ENCODE results near the gene B4GALT7. TPM values are rescaled to one million over a fixed set of nuclear protein-coding genes. Genes with fewer than 3 reads are reported as not detected.

Gene B4GALT7
- total RNA-seq, 1 donor from 2014 or later = 37.1 TPM

DNA sequence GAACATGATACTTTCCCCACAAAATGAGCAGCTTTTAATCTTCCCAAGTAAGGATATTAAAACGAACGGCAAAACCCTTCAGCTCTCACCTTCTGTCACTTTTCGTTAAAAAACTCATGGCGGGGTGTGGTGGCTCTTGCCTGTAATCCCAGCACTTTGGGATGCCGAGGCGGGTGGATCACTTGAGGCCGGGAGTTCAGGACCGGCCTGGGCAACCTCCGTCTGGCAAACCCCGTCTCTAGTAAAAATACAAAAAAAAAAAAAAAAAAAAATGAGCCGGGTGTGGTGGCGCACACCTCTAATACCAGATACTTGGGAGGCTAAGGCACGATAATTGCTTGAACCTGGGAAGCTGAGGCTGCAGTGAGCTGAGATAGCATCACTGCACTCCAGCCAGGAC lies 7.0 kb upstream of the B4GALT7 start:
- DNase-seq (ENCODE audit: low read depth, low spot score) = no peak

DNA sequence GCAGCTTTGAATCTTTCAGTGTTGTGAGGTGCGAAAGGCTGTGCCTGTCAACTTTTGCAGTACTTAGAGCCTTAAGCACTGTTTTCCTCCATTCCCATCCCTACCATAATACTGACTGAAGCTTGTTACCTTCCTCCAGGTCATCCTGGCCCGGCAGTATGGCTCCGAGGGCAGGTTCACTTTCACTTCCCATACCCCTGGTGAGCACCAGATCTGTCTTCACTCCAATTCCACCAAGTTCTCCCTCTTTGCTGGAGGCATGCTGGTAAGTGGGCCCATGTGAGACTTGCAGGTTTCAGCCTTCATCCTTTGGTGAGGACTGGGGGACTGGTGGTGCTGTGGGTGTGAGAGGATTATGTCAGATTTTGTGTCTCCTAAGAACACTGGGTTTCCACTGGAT lies 6.4 kb upstream of the B4GALT7 start:
- DNase-seq (ENCODE audit: low read depth, low spot score) = no peak

DNA sequence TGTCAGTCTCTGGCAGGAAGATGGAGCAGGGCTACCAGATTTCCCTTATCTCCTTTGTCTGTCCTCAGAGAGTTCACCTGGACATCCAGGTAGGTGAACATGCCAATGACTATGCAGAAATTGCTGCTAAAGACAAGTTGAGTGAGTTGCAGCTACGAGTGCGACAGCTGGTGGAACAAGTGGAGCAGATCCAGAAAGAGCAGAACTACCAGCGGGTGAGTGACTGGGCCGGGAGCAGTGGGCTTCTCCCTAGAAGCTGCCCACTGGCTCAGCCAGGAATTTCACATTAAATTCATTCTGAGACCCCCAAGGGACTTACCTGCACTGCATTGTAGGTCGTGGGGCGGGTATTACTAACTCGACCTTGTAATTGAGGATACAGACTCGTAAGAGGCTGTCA lies 5.9 kb upstream of the B4GALT7 start:
- no peak for DNase-seq (ENCODE audit: low read depth, low spot score)

DNA sequence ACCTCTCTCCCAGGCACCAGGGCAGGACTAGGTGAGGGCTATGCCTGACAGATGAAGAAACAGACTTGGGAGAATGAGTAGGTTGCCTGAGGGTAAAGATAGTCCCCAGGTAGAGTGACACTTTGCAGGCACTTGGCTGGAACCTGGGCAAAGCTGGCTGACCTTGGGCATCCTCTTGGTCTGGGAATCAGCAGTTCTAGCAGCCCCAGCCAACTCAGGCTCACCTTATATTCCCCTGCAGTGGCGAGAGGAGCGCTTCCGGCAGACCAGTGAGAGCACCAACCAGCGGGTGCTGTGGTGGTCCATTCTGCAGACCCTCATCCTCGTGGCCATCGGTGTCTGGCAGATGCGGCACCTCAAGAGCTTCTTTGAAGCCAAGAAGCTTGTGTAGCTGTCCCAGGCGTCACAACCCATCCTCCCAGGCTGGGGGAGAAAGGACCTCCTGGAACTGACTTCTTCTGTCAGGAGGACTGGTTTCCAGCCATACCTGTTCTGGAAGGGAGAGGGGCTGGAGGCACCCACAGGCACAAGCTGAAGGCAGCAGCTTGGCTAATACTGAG lies 4.8 kb upstream of the B4GALT7 start:
- DNase-seq (ENCODE audit: low read depth, low spot score) = no peak

DNA sequence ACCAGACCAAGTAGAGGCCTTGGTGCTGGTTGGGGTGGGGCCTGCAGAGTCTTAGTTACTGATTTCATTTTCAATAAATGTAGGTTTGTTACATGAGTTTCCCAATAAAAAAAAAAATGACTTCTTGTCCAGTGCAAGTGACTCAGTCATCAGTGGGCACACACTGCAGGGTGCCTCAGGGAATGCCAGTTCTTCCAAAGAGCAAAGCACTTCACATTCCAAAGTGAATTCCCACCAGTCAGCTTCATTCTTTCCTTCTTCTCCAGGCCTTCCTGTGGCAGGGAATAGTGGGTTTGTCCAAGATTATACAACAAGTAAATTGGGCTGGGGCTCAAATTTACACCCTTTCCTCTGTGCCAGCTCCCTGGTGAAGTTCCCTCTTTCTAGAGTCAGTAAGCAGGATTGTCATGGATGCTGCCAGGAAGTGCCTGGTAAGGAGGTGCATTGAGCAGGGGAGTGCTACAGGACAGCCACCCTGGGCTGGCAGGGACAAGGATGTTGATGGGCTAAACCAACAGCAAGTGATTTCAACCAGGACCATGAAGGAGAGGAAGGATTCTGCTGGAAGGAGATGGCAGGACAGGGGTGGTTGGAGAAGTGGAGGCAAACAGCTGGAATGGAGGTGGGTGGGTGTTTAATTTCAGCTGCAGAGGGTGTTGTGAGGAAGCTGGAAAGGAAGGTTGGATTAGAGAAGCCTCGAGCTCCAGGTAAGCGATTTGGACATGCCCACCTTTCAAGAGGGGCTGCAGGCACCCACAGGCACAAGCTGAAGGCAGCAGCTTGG lies 3.7 kb upstream of the B4GALT7 start:
- no peak for DNase-seq (ENCODE audit: low read depth, low spot score)

DNA sequence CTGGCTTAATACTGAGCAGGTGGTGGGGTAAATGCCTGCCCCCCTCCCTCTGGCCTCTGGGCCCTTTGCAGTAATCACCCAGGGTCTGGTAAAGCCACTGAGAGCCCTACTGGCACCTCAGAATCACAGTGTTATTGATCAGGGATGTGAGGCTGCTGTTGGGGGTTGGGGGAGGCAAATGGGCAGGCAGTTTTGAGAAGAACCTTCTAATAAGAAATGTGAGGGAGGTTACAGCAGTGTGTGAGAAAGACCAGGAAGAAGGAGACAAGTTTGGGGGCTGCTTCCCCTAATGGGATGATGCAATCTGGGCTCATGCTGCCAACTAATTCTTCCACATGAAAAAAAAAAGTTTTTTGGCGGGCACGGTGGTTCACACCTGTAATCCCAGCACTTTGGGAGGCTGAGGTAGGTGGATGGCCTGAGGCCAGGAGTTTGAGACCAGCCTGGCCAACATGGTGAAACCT lies 3.1 kb upstream of the B4GALT7 start:
- no peak for DNase-seq (ENCODE audit: low read depth, low spot score)

DNA sequence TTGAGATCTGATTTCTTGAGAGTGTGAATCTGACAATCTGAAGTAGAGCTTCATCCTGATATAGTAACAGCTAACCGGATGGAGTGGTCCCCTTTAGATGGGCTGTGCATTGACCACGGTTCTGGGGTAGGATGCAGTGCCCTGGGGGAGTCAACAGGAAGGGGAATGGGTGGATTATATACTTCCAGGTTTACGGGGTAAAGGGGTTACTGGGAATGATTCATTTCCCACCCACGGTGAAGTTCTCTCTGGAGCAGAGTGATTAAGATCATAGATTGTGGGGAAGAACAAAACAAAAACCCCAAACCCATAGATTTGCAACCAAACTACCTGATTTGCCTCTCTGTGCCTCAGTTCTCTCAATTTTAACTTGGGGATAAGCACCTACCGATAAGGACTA lies 1.5 kb upstream of the B4GALT7 start:
- DNase-seq (ENCODE audit: low read depth, low spot score) = no peak

DNA sequence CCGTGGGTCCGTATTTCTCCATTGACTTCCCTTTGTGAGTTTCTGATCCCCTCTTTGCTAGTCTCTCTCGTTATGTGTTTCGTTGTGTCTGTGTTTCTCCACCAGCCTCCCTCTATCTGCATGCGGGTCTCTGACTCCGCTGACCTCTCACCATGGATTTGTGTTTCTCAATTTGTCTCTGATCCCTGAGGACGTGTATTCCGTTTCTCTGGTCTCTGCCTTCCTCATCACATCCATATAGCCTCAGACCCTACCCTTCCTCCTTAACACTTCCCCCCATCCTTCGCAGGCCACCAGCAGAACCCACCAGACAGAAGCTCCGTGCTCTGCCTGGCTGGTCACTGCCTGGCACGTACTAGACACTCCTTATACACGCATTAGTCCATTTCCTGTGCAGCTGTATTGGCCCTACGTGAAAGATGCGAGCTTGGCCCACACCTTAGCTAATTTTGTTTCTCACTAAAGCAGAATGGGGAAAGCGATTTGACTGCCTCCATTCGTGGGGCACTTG lies 631 bp downstream of the B4GALT7 start:
- DNase-seq (ENCODE audit: low read depth, low spot score) = no peak

DNA sequence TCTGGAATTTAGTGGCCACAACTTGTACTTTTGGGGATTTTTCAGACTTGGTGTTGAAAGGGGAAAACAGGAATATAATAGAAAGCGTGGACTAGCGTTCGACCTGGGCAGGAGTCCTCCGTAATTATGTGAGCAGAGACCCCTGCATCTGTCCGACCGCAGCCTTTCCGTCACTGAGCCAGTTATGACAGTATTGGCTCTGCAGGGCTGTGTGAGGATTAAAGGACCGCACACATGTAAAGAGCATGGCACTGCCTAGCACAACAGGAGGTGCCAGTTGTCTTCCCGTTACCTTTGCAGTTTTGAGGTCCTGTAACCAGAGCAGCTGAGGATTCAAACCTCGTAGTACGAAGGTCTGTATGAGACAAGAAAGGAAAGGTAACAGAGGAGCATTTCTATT lies 1.2 kb downstream of the B4GALT7 start:
- no peak for DNase-seq (ENCODE audit: low read depth, low spot score)

DNA sequence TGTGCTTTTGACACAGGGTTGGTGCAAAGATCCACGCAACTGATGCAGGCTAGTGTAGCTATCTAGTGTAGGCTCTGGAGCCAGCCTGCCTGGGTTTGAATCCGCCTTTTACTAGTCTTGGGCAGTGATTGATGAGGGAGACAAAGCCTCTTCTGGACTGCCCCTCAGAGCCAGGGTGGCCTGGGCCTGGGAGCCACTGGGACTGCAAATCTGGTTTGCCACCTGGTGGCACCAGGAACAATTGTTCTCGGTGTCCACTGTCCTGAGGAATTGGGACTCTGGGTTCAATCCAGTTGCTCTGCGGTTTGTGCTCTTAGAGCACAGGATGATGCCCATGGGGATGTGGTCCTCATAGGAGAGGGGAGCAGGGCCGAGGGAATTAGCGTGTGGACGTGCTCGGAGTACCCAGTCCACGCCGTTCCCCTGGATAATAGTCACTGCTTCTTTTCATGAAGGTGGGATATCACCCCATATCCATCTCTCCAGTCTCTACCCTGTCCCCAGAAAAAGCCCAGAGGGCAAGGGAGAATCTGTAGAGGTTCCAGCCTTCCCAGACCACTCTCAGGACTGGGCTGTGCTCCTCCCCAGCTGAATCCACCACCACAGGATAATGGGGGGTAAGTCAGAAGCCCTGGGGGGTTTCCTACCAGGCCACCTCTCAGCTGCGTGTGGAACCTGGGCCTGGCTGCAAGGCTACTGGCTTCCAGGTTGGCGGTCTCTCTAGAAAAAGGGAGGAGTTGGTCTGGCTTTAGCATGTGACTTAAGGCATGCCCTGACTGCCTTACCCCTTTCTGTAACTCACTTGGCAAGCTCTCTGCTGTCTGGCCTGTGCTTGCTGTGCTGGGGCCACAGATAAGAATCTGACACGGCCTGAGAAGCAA lies 1.9 kb downstream of the B4GALT7 start:
- DNase-seq (ENCODE audit: low read depth, low spot score) = no peak

DNA sequence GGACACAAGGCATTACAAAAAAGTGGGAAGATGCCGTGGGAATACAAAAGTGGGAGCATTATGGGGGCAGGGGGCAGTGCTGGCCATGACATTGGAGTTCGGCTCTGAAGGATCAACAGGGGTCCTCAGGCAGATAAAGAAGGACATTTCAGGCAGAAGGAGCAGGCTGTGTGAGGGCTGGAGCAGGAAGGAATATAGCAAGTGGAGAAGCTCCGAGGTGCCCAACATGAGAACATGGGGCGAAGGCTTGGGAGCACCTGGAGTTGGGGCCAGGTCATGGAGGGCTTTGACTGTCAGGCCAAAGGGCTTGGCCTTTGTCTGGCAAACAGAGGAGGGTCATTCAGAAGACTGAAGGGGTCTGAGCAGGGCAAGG lies 2.5 kb downstream of the B4GALT7 start:
- no peak for DNase-seq (ENCODE audit: low read depth, low spot score)

DNA sequence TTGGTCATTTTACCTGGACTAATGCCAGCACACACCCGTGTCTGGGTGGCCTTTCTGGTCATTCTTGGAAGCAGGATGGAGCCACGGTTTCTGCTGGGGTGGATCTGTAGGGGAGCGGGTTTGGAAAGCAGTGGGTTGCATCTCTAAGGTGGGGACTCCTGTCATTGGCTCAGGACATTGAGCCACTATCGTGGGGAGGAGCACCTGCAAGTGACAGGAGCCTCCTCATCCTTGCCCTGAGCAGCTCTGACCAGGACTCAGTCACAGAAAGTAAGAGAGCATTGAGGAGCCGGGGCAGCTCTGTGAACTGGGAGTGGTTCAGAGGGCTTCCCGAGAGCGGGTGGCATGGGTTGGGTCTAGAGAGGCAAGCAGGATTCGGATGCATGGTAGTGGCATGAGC lies 3.7 kb downstream of the B4GALT7 start:
- DNase-seq (ENCODE audit: low read depth, low spot score) = no peak

DNA sequence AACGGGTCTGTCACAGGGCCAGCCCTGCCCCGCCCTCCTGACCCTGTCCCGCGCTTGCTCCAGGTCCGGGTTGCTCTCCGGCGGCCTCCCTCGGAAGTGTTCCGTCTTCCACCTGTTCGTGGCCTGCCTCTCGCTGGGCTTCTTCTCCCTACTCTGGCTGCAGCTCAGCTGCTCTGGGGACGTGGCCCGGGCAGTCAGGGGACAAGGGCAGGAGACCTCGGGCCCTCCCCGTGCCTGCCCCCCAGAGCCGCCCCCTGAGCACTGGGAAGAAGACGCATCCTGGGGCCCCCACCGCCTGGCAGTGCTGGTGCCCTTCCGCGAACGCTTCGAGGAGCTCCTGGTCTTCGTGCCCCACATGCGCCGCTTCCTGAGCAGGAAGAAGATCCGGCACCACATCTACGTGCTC lies 4.2 kb downstream of the B4GALT7 start:
- DNase-seq (ENCODE audit: low read depth, low spot score) = no peak

DNA sequence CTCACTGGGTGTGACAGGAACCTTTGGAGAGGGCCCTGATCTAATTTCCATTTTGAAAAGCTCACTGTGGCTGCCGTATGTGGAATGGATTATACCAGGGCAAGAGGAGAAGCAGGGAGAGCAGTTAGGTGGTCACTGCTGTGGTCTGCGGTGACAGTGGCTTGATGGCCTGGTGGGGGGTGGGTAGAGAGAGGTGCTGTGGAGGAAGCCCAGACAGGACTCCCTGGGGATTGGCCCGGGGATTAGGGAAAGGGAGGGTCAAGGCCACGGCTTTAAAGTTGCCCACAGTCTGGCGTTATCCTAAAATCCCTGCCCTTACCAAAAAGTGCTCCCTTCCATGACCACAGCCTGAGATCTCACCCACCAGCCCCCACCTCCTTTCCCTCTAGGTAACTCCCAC lies 4.7 kb downstream of the B4GALT7 start:
- no peak for DNase-seq (ENCODE audit: low read depth, low spot score)

DNA sequence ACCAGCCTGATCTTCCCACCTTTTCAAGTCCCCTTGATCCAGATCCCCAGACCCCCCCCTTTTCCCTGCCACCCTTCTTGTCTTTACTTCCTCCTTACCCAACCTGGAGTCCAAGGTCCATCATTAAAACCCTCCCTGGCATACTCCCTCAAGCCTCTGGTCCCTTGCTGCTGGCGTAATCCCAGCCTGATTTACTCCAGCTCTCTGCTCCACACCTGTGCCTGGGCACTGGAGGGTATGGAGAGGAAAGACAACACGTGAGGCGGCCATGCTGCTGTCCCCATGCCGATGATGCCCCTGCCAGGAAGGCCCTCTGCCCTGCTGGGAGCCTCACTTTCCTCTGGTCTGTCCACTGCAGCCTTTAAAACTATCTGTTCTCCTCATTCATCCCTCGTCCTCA lies 5.1 kb downstream of the B4GALT7 start:
- DNase-seq (ENCODE audit: low read depth, low spot score) = no peak

DNA sequence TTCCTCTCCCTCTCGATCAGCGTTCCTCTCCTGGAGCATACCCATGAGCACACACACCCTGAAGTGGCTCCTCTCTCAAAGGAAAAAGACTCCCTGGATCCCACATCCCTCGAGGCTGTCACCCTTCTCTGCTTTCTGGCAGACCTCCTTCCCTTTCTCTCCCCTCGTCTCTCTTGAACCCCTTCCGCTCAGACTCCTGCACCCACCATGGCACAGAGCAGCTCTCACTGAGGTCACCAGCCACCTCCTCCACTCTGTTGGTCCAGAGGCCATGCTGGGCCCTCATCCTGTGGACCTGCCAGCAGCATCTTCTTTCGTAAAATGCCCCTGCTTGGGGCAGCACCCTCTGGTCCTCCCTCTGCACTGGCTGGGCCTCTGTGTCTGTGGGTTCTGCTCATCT lies 5.7 kb downstream of the B4GALT7 start:
- no peak for DNase-seq (ENCODE audit: low read depth, low spot score)

DNA sequence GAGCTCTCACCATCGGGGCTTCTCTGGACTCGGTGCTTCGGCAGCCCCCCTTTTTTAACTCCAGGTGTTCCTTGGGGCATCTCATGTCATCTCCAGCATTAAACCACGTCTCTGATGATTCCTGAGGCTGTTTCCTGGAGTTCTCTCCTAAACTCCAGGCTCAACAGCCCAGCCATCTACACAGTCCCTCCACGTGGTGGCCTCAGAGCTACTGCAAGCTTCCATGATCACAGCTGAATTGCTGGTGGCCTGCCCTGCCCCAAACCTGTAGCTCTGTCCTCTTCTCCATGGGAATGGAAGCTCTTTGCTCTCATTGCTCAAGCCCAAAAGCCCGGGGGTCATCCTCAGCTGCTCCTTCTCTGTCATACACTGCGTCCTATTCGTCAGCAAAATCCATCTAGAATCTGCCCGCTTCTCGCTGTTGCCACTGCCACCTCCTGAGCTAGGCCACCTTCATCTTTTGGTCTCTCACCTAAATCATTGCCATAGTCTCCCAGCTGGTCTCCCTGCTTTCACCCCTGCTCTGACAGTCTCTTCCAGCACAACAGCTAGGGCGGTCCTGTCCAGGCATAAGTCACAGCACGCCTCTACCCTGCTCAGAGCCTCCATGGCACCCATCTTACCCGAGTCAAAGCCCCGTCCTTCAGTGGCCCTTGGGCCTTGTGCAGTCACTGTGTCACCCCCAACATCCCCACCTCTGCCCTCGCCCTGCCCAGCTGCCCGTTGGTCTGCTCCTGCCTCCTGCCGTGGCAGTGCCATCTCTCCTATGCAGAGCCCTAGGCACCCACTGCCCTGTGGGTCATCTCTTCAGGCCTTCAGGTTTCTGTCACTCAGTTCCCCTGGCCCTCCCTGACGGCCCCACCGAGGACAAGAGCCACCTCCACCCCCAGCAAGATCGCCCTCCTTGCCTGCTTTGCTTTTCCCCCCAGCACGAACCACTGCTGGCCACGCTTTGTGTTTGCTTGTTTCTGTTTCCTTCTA lies 6.4 kb downstream of the B4GALT7 start:
- no peak for DNase-seq (ENCODE audit: low read depth, low spot score)

DNA sequence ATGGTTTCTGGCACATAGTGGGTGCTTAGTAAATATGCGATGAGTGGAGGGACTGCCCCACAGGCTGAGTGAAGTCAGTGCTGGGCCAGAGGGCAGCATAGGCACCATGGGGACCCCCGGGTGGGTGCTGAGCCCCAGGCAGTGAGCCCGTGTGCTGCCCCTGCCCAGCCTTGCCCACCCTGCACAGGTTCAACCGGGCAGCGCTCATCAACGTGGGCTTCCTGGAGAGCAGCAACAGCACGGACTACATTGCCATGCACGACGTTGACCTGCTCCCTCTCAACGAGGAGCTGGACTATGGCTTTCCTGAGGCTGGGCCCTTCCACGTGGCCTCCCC lies 7.2 kb downstream of the B4GALT7 start:
- DNase-seq (ENCODE audit: low read depth, low spot score) = no peak

DNA sequence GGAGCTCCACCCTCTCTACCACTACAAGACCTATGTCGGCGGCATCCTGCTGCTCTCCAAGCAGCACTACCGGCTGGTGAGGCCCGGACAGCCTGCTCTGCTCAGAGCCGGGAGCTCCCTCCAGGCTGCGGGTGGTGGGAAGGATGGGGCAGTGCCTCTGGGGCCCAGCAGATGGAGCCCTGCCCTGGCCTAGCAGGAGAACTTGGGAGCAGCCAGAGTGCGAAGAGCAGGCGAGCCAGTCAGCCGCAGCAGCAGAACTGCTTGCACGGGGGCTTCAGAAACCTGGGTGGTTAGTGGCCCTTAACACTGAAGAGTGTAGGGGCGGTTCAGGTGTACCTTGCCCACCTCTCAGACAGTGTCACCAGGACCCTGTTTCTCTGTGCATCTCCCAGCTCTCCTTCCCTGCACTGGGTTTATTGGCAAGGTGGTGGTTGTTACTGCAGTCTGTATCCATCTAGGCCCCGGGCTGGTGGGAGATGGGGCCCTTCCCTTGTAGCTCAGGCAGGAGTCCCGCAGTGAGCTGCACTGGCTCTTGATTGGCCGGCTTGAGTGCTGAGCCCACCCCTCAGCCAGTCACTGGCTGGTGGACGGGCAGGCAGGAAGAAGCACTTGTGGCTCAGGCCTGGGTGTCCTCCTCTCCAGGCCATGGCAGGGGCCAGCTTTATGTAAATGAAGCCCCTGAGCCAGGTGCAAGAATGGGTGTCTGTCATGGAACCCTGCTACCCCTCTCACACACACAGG lies 7.7 kb downstream of the B4GALT7 start:
- no peak for DNase-seq (ENCODE audit: low read depth, low spot score)

All from pulmonary artery endothelial cell (primary cell).